Measurements from ENCODE around the gene TRAPPC3L.

GRCh38 chr6:116449565-116449964 is 95.9 kb downstream of the TRAPPC3L start:
- TF ChIP-seq, protein P1, sequence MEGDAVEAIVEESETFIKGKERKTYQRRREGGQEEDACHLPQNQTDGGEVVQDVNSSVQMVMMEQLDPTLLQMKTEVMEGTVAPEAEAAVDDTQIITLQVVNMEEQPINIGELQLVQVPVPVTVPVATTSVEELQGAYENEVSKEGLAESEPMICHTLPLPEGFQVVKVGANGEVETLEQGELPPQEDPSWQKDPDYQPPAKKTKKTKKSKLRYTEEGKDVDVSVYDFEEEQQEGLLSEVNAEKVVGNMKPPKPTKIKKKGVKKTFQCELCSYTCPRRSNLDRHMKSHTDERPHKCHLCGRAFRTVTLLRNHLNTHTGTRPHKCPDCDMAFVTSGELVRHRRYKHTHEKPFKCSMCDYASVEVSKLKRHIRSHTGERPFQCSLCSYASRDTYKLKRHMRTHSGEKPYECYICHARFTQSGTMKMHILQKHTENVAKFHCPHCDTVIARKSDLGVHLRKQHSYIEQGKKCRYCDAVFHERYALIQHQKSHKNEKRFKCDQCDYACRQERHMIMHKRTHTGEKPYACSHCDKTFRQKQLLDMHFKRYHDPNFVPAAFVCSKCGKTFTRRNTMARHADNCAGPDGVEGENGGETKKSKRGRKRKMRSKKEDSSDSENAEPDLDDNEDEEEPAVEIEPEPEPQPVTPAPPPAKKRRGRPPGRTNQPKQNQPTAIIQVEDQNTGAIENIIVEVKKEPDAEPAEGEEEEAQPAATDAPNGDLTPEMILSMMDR (IDR thresholded peaks at IDR 0.05): no peak
- TF ChIP-seq POLR2A (IDR thresholded peaks at IDR 0.05): no peak
